HuH-7.5 (cell line): ENCODE results near the gene PTGES3L.
"Not testable (repeated sequence)": the region's sequence is repeated elsewhere in the genome, so short reads cannot be mapped to it uniquely, and the experiment has no call there.

Source experiments
- DNase-seq: peaks from one replicate; pipeline ENCODE4 v3.0.0; 2011; ENCODE audit warnings: low spot score

Gene PTGES3L

GRCh38 chr17:42980274-42980765, 440 bp upstream of the PTGES3L start, which contains the start of gene RUNDC1:
RUNDC1 (plus strand) TSS chr17:42980565; CDS start chr17:42980577, 12 bp downstream.
- DNase-seq, result peak; percentile 83

DNA sequence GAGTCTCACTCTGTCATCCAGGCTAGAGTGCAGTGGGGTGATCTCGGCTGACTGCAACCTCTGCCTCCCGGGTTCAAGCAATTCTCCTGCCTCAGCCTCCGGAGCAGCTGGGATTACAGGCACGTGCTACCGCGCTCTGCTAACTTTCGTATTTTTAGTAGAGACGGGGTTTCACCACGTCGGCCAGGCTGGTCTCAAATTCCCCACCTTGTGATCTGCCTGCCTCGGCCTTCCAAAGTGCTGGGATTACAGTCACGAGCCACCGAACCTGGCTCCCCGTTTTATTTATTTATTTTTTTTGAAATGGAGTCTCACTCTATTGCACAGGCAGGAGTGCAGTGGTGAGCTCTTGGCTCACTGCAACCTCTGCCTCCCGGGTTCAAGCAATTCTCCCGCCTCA, 4.2 kb downstream of the PTGES3L start:
- not testable (repeated sequence) for DNase-seq

GRCh38 chr17:42975265-42975664, 4.6 kb downstream of the PTGES3L start:
- DNase-seq, result no peak

- DNase-seq, result not testable (repeated sequence)
Observed at GRCh38 chr17:42973323-42973722, 6.6 kb downstream of the PTGES3L start.

DNA sequence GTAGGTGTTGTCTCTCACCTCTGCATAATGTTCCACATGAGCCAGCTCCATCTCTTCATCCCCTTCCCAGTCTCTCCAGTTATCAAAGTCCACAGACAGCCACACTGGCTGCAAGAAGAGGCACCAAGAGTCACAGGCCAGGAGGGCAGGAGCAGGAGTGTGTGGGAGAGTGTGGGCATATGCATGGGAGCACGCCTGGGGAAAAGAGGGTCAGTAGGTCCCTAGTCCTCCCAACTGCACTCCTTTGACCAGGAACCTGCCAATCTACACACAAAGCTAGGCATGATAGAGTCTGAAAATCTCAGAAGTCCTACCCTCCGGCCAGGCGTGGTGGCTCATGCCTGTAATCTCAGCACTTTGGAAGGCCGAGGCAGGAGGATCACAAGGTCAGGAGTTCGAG, 8.3 kb downstream of the PTGES3L start:
- DNase-seq, result no peak

- DNase-seq, result no peak
Observed at GRCh38 chr17:42969001-42969581, 10.8 kb downstream of the PTGES3L start.

DNA sequence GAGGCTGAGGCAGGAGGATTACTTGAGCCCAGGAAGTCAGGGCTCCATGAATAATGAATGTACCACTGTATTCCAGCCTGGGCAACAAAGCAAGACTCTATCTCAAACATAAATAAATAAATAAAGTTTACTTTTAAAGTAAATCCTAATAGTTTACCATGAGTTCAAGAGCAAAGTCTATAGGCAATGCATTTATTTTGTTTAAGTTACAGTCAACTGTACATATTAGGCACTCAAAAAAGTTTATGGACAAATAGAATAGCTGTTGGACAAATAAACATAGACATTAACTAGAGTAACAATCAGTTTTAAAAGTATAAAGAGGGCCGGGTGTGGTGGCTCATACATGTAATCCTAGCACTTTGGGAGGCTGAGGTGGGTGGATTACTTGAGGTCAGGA, 12.0 kb downstream of the PTGES3L start:
- DNase-seq, result no peak

- DNase-seq, result peak; percentile 75
Observed at GRCh38 chr17:42964161-42964932, 15.5 kb downstream of the PTGES3L start, which contains the start of gene AARSD1. AARSD1 (minus strand) TSS chr17:42964454; CDS start chr17:42964440, 14 bp downstream.

- no peak for DNase-seq
Observed at GRCh38 chr17:42953669-42954068, 26.2 kb downstream of the PTGES3L start.

- DNase-seq, result no peak
Observed at GRCh38 chr17:42950044-42950783, 29.7 kb downstream of the PTGES3L start.

DNA sequence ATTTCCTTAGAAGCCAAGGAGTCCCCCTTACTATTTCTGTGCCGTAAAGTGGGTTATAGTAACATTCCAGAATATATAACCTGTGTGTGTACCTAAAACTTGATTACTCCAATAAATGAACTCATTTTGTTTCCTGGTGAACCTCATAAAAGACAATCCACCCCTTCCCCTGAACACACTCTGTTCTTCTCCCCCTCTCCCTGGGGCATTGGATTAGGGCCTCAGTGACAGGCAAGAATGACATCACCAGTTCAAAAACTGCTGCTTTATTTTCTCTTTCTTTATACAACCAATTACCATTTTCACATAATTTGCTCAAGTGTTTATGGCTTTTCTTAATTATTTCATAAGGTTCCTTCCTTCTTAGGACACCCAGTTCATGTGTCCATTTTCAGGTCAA, 33.1 kb downstream of the PTGES3L start:
- DNase-seq, result no peak

DNA sequence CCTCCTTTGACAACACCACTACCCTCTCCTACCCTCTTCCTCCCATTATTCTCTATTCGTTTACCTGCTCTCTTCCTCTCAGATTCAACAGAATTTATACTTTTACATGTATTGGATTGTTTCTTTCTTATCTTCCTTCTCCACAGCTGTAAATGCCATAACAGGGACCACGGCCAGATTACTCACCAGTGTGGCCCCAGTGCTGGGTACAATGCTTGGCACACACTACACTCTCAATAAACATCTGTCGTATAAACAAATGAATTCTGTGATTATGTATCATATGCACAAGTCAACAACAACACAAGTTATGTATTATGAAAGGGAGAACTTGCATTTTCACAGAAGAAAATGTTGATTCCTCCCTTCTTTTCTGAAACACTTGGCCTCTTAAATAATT, 35.7 kb downstream of the PTGES3L start:
- DNase-seq, result no peak

- DNase-seq, result peak; percentile 49
Observed at GRCh38 chr17:42937712-42938596, 41.9 kb downstream of the PTGES3L start.

GRCh38 chr17:42929497-42929844, 50.4 kb downstream of the PTGES3L start:
- DNase-seq, result no peak

DNA sequence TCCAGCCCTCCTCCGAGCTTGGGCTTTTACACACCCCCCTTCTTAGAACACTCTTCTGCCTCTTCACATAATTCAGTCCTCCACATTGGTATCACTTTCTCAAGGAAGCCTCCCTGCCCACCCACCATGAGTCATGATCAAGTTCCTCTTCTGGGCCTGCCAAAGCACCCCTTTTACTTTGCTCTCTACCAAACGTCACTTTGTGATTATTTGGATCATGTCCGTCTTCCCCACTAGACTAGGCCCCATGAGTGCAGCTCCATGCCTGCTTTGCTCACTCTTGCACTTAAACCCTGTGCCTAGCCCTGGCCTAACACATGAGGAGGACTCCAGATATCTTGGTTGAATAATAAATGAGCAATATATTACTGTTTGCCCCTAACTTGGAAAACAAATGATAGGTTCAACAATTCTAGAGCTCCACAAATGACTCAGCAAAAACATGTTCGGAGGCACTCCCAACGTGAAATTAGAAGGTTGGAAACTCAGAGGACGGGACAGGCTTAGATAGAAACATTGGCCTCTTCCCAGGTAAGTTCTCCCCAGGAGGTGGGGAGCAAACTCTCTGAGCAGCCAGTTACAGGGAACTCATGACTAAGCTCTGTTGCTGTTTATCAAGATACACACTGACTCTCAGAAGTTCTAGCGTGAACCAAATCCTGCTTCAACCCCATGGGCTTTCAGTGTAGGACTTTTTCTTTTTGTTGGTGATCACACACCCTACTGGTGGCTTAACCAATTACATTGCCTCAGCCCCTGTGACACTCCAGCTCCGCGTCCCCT, 51.0 kb downstream of the PTGES3L start:
- peak; percentile 55 for DNase-seq

DNA sequence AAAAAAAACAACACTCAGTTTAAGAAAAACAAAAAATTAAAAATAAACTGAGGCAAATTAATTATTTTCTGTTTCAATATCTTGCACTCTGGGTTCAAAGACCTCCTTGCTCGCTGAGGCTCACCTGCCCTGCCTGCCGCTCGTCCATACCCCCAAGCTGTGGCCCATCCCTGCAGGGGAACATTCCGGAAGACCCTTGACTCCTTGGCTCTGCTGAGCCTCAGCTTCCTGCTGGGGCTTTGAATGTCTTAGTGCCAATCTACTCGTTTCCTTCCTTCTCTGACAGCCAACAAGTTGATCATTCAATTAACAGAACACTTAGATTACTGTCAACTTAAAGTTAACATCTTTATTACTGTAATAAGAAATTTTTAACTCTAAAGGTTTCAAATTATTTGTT, 55.0 kb downstream of the PTGES3L start:
- DNase-seq, result no peak

- not testable (repeated sequence) for DNase-seq
Observed at GRCh38 chr17:42923472-42923871, 56.4 kb downstream of the PTGES3L start.

- no peak for DNase-seq
Observed at GRCh38 chr17:42922294-42922693, 57.6 kb downstream of the PTGES3L start.

DNA sequence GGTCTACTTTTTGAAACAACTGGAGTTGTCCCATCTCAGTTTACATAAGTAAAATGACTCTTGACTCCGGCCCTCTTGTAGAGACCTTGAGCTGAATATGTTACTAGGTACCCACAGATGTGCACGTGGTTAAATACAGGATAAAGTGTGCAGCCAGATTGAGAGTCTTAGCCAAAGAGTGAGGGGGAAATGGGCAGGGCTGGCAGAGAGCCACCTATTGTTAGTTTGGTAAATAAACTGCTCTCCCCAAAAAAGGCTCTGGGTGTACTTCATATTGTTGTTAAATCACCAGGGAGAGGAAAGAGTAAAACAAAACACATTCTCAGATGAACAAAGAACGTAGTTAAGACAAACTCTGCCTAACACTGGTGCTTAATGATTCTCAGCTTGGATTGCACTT, 59.0 kb downstream of the PTGES3L start:
- no peak for DNase-seq

DNA sequence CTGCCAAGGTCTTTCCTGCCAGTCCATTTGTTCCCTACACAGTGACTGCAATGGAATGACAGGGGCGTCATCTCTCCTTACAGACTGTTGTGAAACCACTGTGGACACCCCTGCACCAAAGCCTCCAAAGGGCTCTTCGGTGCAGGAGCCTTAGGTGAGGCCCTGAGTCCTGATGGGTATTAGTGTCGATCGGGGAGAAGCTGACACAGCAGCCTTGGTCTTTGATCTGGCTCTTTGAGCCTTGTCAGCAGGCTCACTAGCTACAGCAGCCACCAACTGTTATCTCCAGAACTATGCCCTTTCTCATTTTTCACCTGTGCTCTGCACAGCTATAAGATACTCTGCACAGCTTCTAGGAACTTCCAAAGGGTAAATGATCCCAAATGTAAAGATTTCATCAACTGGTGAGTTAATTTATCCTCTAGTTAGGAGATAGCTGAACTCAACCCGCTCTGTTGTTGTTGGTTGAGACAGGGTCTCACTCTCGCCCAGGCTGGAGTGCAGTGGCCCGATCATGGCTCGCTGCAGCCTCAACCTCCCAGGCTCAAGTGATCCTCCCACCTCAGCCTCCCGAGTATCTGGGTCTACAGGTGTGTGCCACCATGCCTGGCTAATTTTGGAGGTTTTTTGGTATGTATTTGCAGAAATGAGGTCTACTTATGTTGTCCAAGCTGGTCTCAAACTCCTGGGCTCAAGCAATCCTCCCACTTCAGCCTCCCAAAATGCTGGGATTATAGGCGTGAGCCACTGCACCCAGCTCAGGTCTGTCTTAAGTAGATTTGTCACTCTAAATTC, 59.6 kb downstream of the PTGES3L start:
- peak; percentile 18 for DNase-seq
